HTR-8/SVneo (cell line): ENCODE results near the gene DCP2.

Experiments used
- DNase-seq: peaks from one replicate; pipeline ENCODE4 v3.0.0; 2011; ENCODE audit warnings: low spot score, mixed read lengths; ENCODE audit not compliant: insufficient read length
- FAIRE-seq: peaks from 2 replicates; lab custom pipeline; 2011; peaks lifted over from hg19 to GRCh38; lab: Jason Lieb, UNC

DCP2 gene

DNA sequence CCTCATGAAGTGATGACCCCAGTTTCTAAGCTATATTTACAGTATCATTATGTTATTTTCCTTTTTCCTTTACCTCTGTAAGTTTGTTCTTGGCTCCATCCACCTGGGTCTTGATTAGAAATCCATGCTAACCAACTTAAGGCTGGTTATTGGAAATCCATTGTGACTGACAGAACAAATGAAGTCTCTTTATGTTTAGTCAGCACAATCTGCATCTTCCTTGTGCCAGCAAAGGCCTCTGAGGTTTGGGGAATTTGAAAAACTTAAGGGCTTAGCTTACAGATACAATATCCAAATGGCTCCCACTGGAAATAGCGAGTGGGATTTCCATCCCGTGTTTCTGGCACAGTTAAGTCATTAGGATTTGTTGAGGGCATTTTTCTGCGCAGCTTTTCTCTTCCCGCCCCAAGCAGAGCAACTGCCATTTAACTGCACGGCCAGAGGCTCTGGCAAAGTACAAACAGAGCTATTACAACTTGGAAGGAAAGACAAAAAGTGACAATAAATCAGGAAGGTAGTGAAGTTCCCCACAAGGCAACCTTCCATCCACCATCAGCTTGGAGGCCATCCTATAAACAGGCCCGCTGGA lies 64.2 kb downstream of the DCP2 start:
- FAIRE-seq, result no peak
- no peak for DNase-seq

DNA sequence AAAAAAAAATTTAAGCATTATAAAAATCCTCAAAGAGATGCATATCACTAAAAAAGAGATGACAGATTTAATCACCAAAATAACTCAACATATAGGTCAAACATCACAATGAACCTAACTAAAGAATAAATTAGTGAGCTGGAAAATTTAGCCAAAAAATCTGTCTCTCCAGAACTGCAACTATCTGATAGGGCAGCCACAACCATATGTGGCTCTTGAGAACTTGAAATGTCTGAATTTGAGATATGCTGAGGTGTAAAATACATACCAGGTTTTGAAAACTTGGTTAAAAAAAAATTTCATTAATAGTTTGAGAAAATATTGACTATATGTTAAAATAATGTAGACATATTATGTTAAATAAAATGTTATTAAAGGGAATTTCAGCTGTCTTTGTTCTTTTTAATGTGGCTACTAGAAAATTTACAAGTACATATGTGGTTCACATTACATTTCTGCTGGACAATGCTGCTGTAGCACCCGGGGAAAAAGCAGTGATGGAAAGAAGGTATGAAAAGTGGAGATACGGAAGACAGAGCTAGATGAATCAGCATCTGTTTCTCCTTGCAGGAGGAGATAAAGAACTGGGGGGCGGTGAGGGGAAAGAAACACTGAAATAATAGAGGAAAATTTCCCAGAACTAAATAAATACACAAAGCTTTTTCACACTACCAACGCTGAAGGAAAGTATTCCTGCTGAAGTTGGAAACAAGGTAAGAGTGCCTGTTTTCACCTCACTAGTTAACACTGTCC lies 66.1 kb downstream of the DCP2 start:
- FAIRE-seq (no peak), DNase-seq (no peak)

DNA sequence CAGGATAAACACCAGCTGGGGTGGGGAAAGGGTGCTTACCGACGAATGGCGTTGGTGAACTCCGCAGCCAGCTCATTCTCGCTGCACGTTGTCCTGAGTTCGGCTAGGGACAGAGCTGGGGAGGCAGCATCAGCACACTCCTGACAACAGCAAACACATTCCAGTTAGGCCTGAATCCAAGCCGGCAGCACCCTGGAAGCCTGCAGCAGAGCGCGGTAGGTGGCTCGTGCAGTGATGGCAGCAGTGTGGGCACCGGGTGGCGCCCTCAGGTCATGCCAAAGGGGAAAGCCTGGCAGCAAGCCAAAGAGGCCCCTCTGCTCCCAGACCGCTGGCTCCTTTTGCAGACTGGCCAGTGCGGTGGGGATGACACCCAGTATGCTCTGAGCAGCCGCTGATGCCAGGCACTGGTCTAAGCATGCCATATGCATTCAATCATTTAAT lies 66.9 kb downstream of the DCP2 start:
- no peak for DNase-seq
- no peak for FAIRE-seq

DNA sequence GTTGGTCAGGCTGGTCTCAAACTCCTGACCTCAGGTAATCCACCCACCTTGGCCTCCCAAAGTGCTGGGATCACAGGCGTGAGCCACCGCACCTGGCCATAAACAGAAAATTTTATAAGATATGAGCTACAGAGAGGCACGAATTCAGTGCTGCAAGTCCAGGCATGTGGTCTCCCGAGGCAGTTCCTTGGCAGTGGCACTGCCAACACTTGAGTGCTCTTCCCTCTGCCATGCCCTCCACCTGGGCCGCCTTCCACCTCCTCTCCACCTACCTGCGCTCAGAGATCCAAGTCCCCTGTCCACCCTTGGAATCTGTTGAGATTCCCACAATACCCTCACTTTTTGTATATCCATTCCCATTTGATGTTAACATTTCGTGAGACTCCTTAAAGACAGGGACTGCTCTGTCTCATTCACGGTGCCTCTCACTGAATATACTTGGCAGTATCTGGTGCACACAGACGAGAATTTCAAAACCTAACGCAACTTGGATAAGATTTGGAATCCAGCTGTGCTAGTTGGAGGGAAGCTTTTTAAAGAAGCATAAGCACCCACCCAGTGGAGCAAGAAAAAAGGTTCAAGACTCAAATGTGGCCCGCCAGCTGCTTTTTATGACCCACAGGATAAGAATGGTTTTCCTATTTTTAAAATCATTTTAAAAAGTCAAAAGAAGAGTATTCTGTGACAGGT lies 68.3 kb downstream of the DCP2 start:
- DNase-seq (no peak), FAIRE-seq (no peak)

DNA sequence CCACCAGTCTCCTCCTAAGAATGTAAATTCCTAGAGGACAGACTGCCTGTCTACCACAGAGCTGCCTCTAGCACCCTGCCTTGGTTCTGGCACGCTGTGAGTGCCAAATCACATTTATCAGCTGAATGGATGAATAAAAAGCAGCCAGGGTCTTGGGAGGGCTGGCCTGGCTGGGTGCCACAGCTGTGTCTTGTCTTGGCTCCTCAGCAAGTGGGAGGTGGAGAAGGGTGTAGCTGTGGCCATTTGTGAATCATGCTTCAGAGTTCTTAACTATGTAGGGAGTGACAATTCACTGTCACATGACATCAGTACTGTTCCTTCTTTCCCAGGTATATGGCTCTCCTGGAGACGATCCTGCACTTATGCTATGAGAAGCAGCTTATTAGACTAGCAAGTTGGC lies 70.6 kb downstream of the DCP2 start:
- DNase-seq (peak; percentile 34), FAIRE-seq (no peak)

DNA sequence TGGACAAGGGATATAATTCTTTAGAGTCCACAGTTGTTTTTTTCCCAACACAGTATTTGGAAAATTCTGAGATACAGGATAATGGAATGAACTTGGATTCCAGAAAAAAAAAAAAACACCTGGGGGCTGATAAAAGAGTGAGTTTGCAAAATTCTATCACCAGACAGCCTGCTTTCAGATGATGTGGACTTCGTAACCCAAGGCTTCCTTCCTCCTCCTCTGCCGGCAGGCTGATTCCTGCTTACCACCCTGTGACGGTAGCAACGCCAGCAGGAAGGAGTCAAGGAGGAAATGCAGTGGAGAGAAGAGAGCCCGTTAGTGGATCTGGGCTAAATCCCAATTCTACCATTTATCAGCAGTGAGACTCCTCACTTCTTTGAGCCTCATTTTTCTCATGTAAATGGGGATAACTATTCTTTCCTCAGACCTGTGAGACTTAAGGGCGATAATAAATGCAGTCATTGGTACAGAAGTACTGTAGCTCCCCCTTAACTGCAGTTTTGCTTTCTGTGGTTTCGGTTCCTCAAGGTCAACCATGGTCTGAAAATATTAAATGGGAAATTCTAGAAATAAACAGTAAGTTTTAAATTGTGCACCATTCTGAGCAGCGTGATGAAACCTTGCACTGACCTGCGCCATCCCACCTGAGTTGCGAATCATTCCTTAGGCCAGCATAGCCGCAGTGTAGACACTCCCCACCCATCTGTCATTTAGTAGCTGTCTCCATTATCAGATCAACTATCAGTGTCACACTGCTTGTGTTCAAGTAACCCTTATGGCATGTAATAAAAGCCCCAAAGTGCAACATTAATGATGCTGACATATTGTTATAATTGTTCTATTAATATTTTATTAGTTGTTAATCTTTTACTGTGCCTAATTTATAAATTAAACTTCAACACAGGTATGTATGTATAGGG lies 71.4 kb downstream of the DCP2 start:
- DNase-seq (no peak), FAIRE-seq (no peak)

DNA sequence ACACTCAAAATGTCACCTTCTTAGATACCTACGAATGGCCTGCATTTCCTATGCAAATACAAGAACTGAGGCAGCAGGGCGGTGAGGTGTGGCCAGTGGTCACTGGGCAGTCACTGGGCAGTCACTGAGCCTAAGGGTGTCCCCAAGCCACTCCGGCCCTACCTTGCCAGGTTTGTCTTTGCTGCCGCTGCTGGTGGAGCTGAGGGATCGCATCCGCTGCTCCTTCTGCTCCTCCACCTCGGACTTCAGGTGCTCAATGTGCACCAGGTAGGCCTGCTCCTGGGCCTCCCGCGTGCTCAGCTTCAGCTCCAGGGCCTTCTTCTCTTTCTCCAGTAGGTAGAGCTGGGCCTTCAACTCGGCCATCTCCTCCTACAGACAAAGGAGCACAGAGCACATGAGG lies 72.3 kb downstream of the DCP2 start:
- DNase-seq (no peak), FAIRE-seq (no peak)

DNA sequence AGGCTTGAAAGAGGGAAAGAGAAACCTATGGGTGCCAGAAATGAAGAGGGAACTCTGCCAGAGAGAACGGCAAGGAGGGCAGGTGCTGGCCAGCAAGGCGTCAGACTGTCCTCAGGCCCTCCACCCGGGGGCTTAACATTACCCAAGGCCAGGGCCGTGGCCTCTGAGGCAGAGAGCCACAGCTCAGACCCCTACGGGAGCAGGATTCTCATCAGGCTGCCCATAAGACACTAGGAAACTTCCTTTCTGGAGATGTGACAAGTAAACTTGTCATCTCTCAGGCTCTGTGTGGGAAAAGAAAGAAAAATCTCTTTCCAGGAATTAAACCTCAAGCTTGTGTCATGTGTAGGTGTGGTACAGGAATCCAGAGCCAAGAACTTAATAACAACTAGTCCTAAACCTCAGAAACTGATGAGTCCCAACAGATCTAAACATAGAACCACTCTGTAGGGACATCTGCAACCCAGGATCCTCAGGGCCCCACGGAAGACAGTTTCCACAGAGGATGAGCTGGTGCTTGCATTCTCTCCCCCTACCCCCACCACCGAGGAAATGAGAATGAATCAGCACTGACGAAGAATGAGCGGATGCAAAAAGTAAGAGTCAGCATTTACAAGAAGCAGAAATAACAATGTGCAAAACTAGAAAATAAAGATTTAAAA lies 74.3 kb downstream of the DCP2 start:
- no peak for DNase-seq
- no peak for FAIRE-seq

DNA sequence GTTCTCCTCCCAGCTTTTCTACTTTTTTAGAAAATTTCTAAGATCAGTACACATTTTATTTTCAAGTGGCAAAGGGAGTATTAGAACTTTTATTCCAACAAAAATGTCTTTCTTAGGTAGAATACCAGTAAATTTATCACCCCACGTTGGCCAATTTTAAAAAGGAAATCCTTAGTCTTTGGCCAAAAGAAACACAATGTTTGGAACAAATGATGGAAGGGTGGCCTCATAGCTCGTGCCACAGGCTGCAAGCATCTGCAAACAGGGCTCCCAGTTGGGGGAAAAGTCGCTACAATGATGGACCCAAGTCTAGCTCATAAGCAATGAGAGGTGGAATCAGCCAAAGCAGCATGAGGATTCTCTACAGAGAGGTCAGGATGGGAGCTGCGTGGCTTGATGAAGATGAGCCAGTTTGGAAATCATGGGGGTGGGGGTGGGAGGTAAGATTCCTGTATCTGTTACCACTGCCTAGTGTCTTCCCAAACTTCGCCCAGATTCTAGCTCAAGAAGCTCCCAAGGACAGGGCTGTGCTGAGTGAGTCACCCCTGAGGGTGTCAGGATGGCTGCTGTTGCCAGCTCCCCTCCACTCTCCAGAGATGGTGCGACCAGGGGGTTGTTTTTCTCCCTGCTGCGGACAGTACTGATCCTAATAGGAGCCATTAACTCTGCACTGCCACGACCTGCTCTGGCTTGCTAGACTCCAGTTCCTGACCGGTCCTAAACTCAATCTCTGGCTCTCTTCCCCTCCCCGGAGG lies 75.6 kb downstream of the DCP2 start:
- FAIRE-seq (no peak), DNase-seq (no peak)

DNA sequence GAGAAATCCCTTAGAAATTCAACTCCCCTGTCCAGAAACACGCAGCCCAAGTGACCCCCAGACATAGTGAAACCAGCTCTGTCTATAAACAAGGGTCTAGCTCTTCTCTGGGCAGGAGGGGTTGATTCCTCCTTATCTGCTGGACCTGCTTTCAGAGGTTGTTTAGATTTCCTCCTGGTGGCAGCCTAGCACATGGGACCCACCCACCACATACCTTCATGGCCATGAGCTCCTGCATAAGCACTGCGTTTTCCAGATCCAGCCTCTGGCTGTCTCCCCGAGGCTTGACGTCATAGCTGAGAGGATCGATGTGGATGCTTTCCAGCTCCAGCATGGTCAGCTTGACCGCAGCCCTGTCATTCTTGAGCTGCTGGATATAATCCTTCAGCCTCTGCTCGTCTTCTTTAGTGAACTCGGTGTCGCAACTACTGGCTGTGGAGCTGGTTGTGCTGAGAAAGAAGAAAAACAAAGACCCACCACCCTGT lies 77.0 kb downstream of the DCP2 start:
- FAIRE-seq, result no peak

DNA sequence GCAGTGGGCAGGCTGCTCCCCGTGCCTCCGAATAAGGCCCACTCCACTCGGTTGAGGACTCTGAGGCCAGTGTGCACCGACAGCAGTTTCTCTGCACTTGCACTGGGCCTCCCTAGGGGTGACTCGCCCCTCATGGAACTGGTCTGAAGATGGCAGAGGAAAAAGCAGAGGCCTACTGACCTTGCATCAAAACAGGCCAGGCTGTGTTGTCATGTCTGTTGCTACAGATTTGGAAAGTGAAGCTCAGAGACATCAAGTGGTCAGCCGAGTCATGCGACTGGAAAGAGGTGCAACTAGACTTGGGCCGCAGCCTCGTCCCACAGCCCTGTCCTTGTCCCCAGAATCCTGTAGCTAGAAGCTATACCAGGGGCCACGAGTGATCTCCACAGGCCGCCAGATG lies 78.3 kb downstream of the DCP2 start:
- no peak for FAIRE-seq
- no peak for DNase-seq

More for the DNA sequence above, 77.0 kb downstream of the DCP2 start:
- peak; percentile 47 for DNase-seq

DNA sequence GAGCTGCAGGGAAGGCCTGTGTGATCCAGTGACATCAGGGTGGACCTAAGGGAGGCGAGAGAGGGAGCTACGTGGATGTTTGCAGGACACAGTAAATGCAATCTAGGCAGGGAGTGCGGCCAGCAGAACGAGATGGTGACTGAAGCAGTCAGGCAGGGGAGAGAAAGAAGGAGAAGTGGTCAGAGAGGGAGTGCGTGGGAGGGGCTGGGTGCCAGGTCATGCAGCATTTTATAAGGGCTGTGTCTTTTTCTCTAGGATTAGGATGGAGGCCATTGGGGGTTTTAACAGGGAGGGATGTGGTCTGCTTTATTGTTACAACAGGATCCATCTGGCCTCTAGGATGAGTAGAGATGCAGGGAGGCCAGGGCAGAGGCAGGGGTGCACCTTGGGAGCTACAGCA lies 80.4 kb downstream of the DCP2 start:
- DNase-seq (no peak), FAIRE-seq (no peak)

DNA sequence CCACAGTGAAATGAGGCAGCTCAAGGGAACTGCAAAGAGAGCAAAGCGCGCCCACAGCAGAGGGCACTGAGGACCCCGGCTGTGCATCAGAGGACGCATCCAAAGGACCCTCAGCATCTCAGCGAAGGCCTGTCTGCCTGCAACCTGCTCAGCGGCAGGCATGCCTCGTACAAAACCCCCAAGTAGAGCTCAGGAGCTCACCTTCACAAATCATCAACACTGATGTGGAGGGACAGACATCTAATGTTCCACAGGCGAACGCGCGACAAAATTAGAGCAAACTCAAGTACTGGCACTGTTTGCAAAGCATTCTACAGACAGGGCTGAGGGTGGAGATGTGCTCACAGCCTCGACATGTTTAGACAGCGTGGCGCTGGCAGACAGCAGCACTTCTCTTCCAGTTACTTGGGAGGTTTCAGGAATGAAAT lies 81.0 kb downstream of the DCP2 start:
- DNase-seq, result no peak
- no peak for FAIRE-seq

DNA sequence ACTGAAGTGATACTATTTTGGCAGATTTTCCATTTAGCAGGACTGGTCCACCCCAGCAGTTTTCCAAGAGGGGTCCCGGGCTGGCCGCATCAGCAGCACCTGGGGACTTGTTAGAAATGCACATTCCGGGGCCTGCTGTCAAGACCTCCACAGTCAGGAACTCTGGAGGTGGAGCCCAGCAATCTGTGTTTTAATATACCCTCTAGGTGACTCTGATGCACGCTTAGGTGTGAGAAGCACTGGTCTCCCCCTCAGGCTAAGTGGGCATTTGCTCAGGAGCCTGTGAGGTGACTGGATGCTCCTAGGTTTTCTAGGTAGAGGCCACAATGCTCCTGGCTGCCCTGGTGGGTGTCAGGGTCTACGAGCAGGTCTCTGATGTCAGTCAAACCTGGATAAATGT lies 81.7 kb downstream of the DCP2 start:
- FAIRE-seq, result no peak
- DNase-seq, result no peak

DNA sequence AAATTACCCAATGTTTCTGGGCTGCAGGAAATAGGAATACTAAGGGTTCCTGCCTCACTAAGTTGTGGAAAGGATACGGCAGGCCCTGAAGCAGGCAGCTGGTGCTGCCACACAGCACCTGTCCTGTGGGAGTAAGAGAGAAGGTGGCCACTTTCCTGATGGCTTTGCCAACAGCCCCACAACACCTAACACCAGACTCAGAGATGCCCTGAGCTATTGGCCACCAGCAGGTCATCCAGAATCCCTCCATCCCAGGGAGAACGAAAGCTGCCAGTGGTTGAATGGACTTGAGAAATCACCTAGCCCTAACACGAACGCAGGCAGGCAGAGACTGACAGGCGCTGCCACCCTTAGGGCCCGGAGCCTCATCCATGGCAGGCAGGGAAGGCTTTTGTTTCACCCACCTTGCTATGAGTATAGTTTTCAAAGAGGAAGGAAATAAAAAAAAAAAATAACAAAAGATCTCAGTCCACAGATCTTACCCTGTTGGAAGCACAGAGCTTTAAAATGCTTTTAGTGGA lies 82.2 kb downstream of the DCP2 start:
- no peak for FAIRE-seq
- DNase-seq, result no peak

DNA sequence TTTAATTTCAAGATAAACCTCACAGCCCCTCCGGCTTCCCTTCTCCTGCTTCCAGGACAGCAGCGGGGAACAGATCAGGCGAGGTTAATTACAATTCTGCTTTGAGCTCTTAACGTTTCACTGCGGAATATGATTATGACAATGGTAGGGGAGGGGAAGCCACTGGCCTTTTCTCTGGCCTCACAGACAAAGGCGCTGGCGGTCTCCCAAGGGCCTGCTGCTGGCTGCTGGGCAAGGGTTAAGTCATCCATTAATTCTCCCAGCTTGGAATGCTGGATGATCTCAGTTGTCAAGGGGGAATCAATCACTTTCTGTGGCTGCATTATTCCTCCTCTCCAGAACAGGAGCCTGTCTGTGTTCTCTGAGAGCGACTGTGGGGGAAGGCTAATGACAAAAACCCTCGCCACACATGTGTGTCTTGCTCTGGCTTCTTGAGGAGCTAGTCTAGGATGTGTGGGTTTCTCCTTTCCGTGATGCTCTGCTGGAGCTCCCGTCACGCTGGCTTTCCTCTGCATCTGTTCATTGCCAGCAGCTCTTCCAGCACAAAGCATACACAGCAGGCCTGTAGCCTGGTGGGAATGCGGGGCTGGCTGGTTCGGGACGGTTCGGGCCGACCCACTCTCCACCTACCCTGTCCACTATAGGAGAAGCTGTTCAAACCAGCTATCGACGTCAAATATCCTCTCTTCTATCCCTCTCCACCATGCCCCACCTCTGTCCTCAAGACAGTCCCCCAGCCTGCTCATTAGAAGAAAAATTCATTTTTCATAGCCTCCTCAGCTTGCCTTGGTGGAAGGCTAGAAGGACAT lies 82.8 kb downstream of the DCP2 start:
- peak; percentile 82 for DNase-seq
- FAIRE-seq, result no peak

DNA sequence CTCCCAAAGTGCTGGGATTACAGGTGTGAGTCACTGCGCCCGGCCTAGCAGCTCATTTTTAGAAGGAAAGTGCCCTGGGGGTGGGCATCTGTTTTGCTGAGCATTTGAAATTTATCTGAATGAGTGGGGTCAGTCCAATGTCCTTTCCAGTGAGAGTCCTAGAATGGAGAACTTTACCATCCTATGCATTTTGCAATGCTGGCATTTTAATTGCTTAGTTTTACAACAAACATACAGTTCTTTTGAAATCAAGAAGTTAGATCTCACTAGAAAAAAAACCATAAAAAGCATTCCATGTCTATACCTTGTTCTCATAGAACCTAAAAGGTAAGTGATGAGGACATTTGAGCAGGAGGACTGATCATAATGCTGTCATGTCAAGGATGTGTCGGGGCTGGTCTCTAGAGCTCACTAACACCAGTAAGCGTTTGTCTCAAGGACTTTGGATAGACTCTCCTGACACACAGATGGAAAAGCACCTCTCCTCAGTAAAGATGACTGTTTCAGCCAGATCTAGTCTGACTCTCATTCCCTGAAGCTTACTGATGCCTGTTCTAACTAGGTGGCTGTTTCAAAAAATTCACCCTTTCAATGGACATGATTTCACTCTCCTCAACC lies 83.9 kb downstream of the DCP2 start:
- no peak for FAIRE-seq
- no peak for DNase-seq
